IPS-11a (cell line): Measurements from ENCODE around the gene FMN1.

Experiments
- H3K4me3 ChIP-seq: one replicate; pipeline ENCODE4 v1.5.1; 2013; ENCODE audit warnings: low read depth, low read length, control low read depth

The FMN1 gene

DNA sequence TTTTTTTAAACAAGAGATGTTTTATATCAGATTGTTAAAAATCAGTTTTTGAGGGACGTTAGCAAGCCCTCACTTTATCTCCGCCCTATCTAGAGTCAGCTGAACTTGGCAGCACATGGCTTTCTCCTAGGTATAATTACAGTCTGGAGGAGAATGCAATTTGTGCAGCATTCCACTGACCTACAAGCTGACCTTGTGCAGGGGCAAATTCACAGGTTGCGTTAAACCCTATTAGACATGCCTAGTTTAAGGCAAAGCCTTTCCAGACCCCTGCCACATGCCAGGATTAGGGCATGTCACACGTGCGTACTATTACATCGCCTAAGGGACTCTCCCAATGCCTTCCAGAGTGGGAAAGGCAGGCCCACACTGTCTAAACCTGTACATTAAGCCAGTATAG lies 252.7 kb downstream of the FMN1 start:
- H3K4me3 ChIP-seq, result no peak overlapping the region

DNA sequence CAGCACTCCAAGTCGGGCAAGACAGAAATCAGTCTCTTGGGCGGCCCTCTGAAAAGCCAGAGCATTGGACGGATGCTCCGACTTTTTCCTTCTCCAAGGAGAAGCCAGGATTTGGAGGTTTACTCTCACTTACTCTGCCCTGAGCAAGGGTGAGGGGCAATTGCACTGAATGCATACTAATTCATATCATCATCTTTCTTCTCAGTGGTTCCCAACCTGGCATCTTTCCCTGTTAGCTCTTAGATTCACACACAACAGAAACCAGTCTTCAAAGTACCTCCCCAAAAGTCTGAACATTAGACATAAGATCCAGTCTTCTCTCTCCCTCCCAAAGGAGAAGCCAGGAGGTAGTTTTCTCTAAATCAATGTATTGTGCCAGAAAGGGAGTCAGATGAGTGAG lies 257.5 kb downstream of the FMN1 start:
- no peak overlapping the region for H3K4me3 ChIP-seq

DNA sequence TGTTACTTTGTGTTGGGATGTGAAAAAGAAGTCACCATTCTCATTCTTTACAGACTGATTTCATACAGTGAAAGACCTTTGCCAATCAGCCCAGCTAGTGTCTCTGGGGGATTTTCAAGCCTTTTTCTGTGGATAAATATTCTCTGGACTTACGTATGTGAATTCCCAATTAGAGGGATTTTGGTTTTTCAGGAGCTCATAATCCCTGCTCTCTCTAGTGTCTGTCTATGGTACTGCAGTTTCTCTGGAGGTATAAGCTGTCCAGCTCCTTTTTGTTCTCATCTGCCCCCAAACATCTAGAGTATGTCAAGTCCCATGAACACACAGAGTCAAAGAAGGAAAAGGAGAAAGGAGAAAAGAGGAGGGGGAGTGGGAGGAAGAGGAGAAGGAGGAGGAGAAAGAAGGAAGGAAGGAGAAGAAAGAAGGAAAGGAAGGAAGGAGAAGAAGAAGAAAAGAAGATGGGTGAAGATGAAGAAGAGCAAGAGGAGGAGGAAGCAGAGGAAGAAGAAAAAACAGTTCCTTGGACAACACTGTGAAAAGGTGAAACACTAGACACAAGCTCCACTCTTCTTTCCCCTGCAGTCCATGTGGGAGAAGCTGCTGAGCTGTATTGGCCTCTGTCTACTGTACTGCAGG lies 258.1 kb downstream of the FMN1 start:
- no peak overlapping the region for H3K4me3 ChIP-seq

DNA sequence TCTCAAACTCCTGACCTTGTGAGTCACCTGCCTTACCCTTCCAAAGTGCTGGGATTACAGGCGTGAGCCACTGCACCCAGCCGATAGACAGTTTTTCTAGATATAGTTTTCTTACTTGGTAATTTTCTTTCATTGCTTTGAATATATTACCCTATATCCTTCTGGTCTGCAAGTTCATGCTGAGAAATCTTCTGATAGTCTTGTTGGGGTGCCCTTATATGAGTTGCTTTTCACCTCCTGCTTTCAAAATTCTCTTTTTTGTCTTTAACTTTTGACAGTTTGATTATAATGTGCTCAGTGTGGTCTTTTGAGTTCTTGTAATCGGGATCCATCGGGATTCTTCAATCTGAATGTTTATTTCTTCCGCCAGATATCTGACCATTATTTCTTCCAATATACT lies 259.4 kb downstream of the FMN1 start:
- no peak overlapping the region for H3K4me3 ChIP-seq

DNA sequence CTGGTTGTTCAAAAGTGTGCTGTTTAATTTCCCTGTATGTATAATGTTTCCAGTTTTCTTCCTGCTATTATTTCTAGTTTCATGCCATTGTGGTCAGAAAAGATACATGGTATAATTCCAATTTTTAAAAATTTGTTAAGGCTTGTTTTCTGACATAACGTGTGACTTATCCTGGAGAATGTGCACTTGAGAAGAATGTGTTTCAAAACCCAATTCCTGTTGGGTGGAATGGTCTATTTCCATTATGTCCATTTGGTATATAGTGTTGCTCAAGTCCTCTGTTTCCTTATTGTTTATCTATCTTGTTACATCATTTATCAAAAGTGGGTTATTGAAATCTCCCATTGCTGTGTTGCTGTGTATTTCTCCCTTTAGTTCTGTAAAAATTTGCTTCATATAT lies 261.3 kb downstream of the FMN1 start:
- no peak overlapping the region for H3K4me3 ChIP-seq

DNA sequence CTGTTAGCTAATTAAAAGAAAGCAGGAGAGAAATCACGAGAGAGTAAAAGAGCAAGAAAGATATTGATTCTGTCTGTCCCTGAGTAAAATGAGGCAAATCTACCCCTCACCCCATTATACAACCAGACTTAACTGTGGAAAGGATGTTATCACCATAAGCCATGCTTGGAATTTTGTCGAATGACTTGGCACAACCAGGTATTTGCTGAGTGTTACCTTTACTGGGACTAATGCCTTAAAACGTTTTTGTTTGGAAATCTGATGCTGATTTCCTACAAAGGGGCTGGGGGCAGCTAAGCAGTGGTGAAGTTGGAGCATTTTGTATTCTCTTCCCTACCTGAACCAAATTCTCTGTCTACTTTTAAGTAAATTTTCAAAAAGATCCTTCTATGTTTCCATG lies 265.6 kb downstream of the FMN1 start:
- no peak overlapping the region for H3K4me3 ChIP-seq

DNA sequence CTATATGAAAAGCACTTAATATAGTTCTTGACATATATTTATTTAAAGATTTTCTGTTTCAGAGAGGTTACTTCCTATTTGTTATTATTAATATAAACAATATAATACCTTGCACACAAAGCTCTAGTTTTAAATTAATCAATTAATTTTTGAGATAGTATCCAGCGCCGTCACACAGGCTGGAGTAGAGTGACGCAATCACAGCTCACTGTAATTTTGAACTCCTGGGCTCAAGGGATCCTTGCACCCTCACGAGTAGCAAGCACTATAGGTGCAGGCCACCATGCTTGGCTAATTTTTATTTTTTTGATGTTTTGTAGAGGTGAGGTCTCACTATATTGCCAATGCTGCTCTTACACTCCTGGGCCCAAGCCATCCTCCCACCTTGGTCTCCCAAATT lies 267.4 kb downstream of the FMN1 start:
- H3K4me3 ChIP-seq, result no peak overlapping the region

DNA sequence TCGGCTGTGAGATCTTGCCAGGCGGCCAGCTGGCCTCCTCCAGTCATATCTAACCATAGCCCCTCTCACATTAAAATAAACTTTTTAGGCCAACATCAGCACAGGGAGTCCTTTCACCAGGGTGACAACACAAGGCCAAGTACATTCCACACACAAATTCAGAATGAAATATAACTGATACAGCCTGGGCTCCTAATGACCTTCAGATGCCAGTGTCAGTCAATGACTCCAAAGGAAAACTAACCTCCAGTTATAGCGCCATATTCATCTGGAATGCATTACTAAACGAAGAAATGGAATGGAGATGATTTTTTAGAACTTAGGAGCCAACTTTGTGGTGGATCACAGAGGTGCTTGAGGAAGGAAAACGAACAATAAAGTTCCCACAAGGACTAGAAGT lies 271.3 kb downstream of the FMN1 start:
- no peak overlapping the region for H3K4me3 ChIP-seq

DNA sequence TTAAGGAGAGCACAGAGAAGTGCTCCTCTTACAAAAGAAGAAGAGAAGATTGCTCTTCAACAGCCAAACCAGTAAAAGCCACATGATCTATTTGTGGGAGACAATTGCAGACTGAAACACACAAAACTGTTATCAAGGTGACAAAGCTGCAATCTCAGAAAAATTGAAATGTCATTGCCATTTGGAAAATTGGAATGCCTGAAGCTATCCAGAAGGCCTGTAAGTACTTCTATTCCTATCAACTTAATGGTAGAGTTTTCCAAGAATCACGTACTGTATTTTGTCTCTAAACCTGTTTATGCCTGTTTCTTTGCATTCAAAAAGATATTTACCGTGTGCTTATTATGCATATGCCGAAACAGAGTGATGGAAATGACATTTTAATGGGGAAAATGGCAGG lies 272.0 kb downstream of the FMN1 start:
- no peak overlapping the region for H3K4me3 ChIP-seq

DNA sequence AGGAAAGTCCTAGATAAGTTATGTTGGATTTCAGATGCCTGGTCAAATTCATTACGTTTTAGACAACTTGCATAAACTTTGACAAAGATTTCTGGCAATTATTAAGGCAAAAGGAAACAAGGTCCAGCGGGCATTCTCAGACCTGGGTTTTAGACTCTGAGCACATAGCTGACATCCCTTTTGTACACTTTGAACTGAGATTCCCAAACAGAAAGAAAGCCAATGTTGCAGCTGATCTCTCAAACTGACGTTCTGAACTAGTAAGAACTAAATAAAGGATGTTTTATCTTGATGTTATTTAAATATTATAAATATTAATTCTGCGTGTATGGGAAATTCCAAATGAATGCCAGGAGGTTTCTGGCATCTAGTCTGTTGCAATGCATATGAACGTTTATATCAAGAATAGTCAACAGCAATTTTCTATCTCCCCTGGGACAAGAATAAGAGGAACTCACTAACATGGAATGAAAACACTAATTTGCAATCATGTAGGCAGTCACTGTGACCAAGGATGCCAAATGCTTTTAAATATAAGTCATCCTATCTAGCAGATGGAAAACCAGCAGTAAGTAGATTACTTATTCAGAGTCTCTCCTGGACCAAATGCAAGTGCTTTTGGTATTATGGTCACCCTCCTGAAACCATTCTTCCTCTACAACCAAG lies 274.6 kb downstream of the FMN1 start:
- no peak overlapping the region for H3K4me3 ChIP-seq

DNA sequence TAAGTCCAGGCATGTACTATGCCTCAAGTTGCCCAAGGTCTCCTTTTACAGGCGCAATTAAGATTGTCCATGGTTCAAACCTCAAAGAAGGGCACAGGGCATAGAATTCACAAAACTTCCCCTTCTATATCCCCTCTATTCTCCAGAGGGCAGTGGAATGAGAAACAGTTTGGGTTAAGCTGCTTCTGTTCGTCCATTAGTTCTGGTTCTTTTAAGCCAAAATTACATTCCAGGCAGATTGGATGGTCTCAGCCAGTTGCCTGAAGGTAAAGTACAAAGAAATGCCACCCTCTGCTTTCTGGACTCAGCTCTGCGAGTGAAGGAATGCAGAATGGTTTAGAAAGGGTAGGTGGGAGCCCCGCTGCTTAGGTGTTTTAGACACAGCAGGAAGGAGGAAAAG lies 276.0 kb downstream of the FMN1 start:
- no peak overlapping the region for H3K4me3 ChIP-seq

DNA sequence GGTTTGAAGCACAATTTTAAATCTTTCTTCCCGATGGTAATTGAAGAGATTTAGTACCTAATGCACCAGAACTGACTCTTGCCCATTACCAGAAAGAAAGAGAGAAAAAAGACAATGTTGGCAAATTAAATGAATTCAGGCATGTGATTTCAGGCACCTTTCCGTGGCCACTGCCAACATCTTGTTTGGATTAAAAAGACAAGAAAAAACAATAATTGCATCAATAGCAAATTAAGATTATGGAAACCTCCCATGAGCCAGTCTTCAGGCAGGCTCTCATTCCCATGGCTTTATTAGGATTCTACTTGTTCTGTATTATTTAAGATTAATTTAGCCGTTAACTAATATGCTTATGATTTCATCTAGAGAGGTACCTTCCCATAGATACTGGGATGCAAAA lies 283.7 kb downstream of the FMN1 start:
- no peak overlapping the region for H3K4me3 ChIP-seq

DNA sequence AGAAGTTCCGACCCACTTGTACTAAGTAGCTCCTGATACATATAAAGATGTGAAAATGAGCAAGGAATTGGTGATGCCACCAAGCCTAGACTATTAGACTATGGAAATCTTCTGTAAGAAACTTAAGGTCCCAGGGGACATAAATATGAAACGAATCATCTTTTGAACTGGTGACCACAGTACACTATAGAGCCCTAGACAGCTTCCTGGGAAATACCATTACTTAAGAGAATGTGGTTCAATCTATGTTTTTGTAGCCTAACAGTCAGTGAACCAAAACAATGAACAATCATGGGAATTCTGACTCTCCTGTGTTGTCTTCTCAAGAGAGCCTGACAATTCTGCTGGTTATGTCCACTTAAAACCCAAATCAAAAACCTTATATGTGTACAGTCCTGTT lies 285.1 kb downstream of the FMN1 start:
- H3K4me3 ChIP-seq, result no peak overlapping the region

DNA sequence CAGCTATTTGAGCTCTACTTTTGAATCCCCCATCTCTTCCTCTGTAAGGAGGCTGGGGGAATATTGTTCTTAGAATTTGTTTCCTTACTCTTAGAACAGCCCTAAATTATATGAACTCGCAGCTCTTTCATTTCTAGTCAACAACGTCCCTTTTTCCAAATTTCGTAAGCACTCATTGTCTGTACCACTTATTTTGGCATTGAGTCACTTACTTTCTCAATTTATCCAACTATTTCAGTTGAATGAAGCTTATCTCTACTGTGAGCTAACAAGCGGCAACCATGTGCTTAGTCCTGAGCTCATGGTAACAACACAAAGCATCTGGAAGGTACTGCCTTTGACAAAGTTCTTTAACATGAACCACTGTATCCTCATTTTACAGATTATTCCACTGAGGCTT lies 285.6 kb downstream of the FMN1 start:
- H3K4me3 ChIP-seq, result no peak overlapping the region

DNA sequence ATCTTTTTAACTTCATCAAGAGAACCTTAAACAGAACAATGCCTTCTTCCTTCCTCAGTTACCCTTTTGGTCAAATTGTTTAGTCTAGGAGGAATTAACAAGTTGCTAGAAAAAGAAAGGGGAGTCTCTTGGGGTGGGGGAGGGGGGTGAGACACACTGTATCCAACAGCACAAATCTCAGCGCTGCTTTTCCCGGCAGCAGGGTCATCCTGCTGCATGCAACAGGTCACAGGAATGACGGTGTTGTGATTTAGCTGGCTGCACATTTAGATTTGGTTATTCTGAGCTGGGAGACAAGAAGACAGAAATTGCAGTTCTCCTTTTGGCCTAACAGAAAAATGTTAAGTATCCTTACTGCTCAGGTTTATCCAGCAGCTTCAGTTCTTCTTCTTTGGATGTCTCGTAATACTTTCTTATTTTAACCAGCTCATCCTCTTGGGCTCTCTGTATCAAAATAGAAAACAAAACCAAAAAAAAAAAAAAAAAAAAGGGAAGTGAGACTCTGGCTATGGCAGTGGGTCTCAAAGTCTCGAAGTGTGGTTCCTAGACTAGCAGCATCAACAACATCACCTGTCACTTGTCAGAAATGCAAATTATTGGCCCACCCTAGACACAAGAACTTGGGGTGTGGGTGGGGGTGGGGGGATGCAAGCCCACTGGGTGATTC lies 286.2 kb downstream of the FMN1 start:
- no peak overlapping the region for H3K4me3 ChIP-seq

DNA sequence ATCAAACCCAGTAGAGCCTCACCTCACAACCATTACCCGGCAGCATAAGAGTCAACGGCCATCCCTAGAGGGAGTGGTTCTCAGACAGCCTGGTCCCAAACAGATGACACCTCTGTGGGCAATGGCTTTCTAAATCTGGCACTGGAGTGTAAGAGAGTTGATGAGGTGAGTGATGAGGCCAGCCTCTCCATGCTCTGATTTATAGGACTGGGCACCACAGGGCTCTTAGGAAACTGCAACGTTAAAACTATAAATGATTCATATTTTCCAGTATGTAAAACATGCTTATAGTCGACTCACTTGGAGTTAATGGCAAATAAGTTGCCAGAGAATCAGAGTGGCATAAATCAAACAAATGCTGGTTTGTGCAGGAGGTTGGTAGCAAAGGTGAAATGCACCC lies 289.0 kb downstream of the FMN1 start:
- no peak overlapping the region for H3K4me3 ChIP-seq

DNA sequence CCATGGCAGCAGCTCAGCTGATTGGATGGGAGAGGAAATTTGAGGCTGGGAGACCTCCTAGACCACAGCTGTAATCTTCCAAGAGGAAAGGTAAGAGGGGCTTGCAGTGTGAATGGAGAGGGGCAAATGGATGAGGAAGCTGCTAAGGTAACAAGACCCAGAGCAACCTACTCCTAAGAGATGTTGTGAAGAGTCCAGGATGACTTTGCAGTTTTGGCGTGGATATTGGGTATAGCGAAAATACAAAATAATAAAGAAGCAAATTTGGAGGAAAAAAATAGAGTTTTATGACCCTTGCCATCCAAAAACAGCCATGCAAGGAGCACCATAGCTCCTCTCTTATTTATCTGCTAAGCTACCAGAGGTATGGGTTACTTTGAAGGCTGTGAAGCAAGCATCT lies 290.1 kb downstream of the FMN1 start:
- H3K4me3 ChIP-seq, result no peak overlapping the region

DNA sequence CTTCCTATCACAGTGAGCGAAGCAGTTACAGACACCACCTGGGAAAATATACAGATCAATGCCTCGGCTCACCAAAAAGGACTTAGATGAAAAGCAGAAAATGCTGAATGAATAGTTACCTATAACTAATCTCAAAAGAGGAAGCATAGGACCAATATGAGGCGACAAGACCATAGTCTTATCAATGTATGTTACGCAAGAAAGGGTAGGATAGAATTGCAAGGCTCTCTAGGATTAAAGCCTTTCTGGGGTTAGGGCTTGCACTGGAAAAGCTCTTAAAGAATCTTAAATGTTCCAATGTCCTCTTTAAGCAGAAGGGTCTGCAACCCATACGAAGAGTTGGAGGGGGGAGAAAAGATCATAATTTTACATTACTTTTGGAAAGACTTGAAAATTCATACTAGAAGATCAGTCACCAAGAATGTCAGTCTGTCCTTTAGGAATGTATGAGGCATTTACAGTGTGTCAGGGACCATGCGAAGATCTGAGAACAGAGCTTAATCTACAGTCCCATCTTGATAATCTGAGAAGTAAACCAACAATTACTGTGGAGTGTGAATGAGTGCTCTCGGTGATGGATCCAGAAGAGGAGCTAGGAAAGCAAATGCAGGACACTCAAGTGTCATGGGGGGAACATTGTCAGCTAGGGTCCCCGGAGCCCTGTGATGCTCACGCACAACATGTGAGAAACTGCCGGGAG lies 290.8 kb downstream of the FMN1 start:
- H3K4me3 ChIP-seq, result no peak overlapping the region

DNA sequence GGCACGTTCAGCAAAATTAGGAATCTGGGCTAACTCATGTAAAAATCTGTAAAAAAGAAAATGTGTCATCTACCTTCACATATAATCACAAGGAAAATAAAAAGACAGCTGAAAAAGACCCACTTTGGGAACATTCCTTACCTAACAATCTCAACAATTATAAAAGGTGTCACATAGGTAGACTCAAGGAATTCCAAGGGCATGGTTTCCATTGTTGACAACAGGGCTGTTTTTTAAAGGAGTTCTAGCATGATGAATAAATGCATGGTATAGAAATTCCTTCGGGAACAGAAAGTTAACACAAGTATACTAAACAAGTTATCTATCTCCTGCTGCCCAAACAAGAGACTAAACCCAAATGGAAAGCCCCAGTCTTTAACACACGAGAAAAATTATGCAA lies 292.5 kb downstream of the FMN1 start:
- no peak overlapping the region for H3K4me3 ChIP-seq

DNA sequence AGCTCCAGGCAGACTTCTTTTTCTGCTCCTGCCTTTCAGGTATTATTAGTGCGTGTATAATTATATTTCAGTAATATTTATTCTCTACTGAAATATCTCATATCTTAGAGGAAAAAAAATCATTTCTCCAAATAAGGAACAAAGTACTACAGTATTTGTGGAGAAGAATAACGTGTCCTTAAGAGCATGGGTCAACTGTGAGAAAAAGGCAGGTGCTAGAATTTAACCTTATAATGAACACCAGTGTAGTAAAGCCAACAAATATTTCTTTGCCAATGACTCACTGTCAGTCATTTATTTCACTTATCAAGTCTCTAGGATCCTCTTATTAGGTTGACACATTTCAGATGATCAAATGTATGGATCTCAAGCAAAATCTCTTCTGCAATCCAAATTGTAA lies 293.3 kb downstream of the FMN1 start:
- H3K4me3 ChIP-seq, result no peak overlapping the region

DNA sequence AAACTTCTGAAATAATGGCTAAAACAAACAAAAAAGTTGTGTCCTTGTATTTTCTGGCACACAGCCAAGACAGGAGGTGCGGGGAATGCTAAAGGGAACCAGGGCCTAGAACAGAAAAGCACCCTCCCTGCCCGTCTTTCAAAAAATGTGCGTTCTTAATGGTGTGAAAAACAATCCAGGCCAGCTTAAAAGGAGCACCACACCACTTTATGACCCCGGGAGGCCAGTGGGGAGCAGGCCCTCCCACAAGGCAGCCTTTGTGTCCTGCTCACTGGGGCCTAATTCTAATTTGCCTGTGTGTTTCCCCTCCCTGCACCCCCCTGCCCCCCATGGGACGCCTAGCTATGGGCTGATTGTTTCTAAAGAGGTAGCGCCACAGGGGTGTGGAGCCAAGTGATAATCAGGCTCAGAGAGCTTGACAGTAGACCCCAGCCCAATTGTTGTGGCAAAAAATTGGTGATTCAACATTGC lies 295.4 kb downstream of the FMN1 start:
- H3K4me3 ChIP-seq, result no peak overlapping the region

DNA sequence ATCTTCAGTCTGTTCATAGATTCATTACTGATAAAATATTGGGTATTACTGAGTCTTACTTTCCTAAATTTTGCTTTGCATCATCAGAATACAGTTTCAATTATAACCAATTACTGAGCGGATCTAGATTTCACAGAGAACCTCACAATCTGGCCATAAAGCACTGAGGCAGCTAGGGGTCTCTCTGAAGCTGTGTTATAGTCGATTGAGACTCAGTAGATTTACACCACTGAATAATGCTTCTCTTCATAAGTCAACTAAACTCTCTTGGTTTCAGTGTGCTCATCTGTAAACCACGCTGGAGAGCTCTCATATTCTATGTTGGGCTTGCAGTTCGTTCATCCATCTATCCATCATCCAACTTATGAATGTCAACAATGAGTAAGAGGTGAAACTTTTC lies 296.1 kb downstream of the FMN1 start:
- H3K4me3 ChIP-seq, result no peak overlapping the region
